Stomach (tissue), 4 donors: ENCODE measurements around the gene STK4.

Experiments used
- EP300 ChIP-seq: sonication (generic); formaldehyde crosslinking; IDR thresholded peaks from one replicate; pipeline ENCODE4 v1.6.1; 2017; ENCODE audit warnings: antibody characterized with exemption
- POLR2A ChIP-seq, 4 donors: fragments of 450-650 bp; IDR thresholded peaks; one replicate each; pipeline ENCODE4 v1.6.1; 2016; ENCODE audit warnings: antibody characterized with exemption in 4 of 4, control low read depth in 2 of 4, mild to moderate bottlenecking in 1 of 4, moderate library complexity in 1 of 4
- TF ChIP-seq, protein P1 (sequence below), 7 experiments: fragments of 450-650 bp in 4 of 7; fragments of 200-600 bp in 3 of 7; sonication (generic) in 3 of 7; IDR thresholded peaks; one replicate each; pipeline ENCODE4 v1.5.1; 2016 to 2019; ENCODE audit warnings: antibody characterized with exemption in 7 of 7, control low read depth in 2 of 7, mild to moderate bottlenecking in 1 of 7

DNA sequence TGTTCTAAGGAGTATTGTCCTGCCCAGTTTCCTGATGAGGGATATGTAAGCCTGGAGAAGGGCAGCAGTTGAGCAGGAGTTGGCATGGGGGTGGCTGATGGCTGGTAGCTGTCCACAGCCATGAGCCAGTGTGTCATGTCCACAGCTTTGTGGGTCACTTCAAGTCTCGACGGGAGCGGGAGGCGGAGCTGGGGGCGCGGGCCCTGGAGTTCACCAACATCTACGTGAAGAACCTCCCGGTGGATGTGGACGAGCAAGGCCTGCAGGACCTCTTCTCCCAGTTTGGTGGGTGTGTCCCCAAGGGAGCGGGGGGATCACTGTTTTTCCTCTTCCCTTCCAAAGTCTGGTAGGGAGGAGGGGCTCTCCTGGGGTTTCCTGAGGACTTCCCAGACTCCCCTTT, 47.6 kb upstream of the STK4 start:
- TF ChIP-seq, protein P1, sequence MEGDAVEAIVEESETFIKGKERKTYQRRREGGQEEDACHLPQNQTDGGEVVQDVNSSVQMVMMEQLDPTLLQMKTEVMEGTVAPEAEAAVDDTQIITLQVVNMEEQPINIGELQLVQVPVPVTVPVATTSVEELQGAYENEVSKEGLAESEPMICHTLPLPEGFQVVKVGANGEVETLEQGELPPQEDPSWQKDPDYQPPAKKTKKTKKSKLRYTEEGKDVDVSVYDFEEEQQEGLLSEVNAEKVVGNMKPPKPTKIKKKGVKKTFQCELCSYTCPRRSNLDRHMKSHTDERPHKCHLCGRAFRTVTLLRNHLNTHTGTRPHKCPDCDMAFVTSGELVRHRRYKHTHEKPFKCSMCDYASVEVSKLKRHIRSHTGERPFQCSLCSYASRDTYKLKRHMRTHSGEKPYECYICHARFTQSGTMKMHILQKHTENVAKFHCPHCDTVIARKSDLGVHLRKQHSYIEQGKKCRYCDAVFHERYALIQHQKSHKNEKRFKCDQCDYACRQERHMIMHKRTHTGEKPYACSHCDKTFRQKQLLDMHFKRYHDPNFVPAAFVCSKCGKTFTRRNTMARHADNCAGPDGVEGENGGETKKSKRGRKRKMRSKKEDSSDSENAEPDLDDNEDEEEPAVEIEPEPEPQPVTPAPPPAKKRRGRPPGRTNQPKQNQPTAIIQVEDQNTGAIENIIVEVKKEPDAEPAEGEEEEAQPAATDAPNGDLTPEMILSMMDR (IDR thresholded peaks at IDR 0.05) = no peak
- TF ChIP-seq POLR2A (IDR thresholded peaks at IDR 0.05) (no peak), EP300 (no peak)
